ENCODE measurements around the gene ZSCAN29.
"Not testable (repeated sequence)": the region's sequence is repeated elsewhere in the genome, so short reads cannot be mapped to it uniquely, and the experiment has no call there.

Gene ZSCAN29

GRCh38 chr15:43370975-43371974, at the start of gene ZSCAN29, which contains the start of gene TUBGCP4:
TSS of gene ZSCAN29 (minus strand) at chr15:43371043. CDS start at chr15:43369913, 1,130 bp downstream.
TSS of gene TUBGCP4 (plus strand) at chr15:43371101. CDS start at chr15:43371355, 254 bp downstream.
- peak; percentile 74 for DNase-seq (ENCODE audit: low spot score)

- DNase-seq (ENCODE audit: low spot score): no peak
Observed at GRCh38 chr15:43420435-43420834, 49.6 kb upstream of the ZSCAN29 start.

- no peak for DNase-seq (ENCODE audit: low spot score)
Observed at GRCh38 chr15:43414196-43414595, 43.4 kb upstream of the ZSCAN29 start.

- DNase-seq (ENCODE audit: low spot score): no peak
Observed at GRCh38 chr15:43412096-43412495, 41.3 kb upstream of the ZSCAN29 start.

GRCh38 chr15:43410572-43411214, 39.9 kb upstream of the ZSCAN29 start:
- DNase-seq (ENCODE audit: low spot score): no peak

GRCh38 chr15:43408789-43409188, 37.9 kb upstream of the ZSCAN29 start:
- no peak for DNase-seq (ENCODE audit: low spot score)

- DNase-seq (ENCODE audit: low spot score): no peak
Observed at GRCh38 chr15:43406808-43407207, 36.0 kb upstream of the ZSCAN29 start.

GRCh38 chr15:43406189-43406588, 35.3 kb upstream of the ZSCAN29 start:
- no peak for DNase-seq (ENCODE audit: low spot score)

- DNase-seq (ENCODE audit: low spot score): no peak
Observed at GRCh38 chr15:43404130-43404529, 33.3 kb upstream of the ZSCAN29 start.

DNA sequence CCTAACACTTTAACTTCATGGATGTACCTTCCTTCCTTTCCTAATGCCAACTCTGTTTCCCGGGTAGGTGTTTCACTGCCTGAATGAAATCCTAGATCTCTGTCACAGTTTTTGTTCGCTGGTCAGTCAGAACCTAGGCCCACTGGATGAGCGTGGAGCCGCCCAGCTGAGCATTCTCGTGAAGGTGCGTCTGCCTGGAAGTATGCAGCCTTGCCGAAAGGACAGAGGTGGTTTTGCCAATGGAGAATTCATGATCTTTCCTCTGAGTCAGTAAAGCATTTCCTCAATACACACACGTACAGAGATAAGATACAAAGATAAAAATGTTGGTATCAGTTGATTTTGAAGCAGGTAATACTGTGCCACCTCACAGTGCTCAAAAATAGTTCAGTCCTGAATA, 32.8 kb upstream of the ZSCAN29 start:
- no peak for DNase-seq (ENCODE audit: low spot score)

DNA sequence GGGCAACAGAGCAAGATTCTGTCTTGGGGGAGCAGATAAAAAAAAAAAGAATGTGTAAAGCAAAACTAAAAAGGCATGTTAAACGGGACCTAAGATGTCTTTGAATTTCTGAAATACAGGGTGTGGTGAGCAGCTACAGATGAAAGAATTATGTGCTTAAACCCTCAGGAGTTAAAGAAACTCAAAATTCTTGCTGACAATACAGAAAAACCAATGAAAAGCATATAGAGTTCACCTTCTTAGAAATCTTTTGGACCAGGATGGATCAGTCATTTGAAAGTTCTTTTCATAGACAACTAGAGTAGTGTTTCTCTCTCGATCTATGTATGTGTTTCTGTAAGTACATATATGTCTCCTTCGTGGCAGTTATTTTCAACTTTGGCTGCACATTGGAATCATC, 31.4 kb upstream of the ZSCAN29 start:
- DNase-seq (ENCODE audit: low spot score): no peak

- DNase-seq (ENCODE audit: low spot score): not testable (repeated sequence)
Observed at GRCh38 chr15:43393592-43393991, 22.7 kb upstream of the ZSCAN29 start.

DNA sequence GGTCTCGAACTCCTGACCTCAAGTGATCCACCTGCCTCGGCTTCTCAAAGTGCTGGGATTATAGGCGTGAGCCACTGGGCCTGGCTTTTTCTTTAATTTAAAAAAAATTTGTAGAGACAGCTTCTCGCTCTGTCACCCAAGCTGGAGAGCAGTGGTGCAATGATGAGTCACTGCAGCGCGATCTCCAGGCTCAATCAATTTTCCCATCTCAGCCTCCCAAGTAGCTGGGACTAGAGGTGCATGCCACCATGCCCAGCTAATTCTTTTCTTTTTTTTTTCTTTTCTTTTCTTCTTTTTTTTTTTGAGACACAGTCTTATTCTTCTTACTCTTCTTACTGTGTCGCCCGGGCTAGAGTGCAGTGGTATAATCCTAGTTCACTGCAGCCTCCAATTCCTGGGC, 19.9 kb upstream of the ZSCAN29 start:
- DNase-seq (ENCODE audit: low spot score): no peak

GRCh38 chr15:43383070-43383469, 12.2 kb upstream of the ZSCAN29 start:
- peak; percentile 28 for DNase-seq (ENCODE audit: low spot score)

DNA sequence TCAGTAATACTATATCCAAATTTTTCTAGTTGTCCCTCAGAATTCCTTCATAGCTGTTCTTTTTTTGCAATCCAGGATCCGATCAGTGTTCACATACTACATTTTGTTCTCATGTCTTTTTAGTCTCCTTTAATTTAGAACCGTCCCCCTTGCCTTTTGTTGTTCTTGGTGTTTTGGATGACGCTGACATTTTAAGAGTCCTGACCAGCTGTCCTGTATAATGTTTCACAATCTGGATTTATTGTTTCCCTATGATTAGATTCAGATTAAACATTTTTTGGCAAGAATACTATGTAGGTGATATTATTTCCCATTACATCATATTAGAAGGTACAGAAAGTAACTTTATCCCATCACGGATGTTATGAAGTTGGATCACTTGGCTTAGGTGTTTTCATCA, 11.5 kb upstream of the ZSCAN29 start:
- no peak for DNase-seq (ENCODE audit: low spot score)

- DNase-seq (ENCODE audit: low spot score): no peak
Observed at GRCh38 chr15:43378601-43379000, 7.8 kb upstream of the ZSCAN29 start.

- DNase-seq (ENCODE audit: low spot score): no peak
Observed at GRCh38 chr15:43376017-43376705, 5.3 kb upstream of the ZSCAN29 start.

DNA sequence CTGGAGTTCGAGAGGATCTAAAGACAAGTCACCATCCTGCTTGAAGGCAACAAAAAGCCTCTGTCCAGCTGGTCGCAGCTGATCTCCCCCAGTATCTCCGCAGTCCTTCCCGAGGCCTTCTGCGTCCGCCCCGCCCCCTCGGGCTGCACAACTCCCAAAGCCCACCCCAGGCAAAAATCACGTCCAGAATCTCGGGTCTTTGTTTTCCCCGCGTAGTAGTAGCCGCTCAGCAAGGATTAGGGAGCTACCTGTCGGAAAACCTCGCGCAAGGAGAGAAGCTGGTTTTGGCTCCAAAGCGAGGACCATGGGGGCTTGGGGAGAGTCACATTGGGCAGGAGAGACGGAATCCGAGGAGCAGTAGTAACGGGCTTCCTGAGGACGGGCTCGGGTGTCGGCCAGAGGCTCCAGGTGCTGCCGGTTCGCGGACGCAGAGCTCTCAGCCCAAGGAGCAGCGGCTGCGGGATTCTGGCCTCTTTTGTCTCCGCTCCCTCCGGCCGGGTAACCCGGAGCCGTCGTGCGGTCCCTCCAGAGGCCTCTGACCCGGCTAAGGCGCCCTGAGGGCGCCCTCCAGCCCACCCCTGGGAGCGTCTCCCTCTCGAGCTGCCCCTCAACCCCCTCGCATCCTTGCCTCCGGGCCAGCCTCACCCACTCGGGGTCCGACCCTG, 401 bp downstream of the ZSCAN29 start:
- no peak for DNase-seq (ENCODE audit: low spot score)

GRCh38 chr15:43361313-43361903, 9.4 kb downstream of the ZSCAN29 start:
- no peak for DNase-seq (ENCODE audit: low spot score)

- no peak for DNase-seq (ENCODE audit: low spot score)
Observed at GRCh38 chr15:43360821-43361220, 10.0 kb downstream of the ZSCAN29 start.

- no peak for DNase-seq (ENCODE audit: low spot score)
Observed at GRCh38 chr15:43352693-43353382, 18.0 kb downstream of the ZSCAN29 start.

Measured in putamen (tissue), 1 donor.